ENCODE results near the gene SARDH.

SARDH gene

DNA sequence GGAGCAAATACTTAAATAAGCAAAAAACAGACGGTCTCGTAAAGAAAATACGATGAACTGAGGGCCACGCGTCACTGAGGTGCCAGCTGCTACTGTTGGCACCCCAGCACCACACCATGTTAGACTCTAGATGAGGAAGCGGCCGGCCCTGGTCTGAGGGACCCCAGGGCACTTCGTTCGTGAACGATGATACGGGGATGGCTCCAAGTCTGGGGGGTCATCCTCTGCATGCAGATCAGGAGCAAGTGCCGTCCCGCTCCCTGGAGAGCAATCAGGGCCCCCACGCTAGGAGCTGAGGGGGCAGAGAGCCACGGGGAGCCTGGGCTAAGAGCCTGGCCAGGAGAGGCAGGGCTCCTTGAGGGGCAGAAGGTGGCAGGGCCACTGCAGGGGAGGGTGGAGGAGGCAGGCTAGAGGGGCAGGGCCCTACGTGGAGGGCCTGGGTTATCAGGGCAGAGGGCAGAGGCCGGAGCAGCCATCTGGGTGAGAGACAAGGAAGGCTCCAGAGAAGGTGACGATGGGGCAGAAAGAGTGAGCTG lies 24.1 kb downstream of the SARDH start:
- no peak for DNase-seq (ENCODE audit: low read depth)

DNA sequence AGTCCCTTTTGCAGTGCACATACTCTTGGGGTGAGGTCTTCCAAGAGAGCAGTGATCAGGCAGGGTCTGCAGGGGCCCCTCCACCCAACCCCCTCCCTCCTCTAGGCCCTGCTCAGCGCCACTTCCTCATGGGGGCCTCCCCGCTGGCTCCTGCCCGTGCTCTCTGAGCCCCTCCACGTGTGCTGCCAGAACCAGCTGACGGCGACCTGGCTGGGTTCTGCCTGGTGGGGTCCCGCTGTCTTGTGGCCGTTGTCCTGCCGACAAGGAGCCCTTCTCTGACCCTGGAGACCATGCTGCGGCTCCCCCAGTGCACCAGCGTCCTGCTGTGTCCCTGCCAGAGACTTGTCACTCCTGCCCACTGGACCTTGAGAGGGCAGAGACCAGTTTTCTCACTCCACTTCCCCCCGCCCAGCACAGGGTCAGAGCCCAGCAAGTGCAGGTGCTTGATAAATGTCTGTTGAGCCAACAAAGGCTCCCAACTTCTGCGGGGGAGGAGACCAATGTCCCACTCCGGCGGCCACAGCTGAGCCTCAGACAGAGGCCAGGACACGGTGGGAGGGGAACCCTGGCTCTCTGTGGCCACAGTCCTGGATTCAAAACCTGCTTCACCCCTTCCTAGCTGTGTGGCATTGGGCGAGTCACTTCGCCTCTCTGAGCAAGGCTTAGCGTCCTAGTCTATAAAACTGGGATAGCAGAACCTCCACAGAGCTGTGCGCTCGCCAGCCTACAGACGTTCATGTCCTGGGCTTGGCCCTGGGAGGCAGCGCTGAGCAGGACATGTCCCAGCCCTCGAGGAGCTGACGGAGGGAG lies 24.8 kb downstream of the SARDH start:
- no peak for DNase-seq (ENCODE audit: low read depth)

DNA sequence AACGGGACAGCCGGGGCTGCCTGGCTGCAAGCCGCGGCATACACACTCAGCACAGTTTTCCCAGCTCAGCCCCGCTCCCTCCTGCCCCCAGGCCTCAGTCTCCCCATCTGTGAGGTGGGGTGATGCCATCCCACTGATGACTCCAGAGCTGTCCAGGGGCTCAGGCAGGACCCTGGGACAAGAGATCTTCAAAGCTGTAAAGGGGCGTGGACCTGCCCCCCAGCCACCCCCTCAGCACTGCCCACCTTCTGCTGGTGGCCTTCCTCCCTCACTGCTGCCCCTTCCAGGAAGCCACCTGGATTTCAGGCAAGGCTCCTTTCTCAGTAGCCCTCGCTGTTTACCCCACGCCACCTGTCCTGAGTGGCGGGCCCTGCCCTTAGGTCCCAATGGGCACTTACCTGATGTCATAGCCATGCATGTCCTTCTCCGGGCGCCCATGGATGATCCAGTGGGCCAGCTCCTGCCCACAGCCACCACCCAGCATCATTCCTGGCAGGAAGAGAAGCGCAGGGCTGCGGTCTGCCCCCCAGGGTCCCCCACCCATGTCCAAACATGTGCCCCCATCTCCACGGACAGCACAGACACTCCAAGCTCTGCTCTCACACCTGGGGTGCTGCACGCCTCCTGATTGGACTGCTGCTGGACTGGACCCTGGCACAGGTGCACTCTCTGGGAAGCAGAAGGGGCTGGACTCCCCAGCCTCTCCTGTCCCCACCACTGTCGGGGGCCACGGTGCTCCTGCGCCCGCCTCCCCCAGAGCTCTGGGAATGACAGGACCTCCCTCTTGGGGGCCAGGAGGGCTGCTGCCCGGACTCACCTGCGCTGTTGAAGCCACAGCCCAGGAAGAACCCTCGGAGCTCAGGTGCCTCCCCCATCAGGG lies 25.7 kb downstream of the SARDH start:
- DNase-seq (ENCODE audit: low read depth) = no peak

DNA sequence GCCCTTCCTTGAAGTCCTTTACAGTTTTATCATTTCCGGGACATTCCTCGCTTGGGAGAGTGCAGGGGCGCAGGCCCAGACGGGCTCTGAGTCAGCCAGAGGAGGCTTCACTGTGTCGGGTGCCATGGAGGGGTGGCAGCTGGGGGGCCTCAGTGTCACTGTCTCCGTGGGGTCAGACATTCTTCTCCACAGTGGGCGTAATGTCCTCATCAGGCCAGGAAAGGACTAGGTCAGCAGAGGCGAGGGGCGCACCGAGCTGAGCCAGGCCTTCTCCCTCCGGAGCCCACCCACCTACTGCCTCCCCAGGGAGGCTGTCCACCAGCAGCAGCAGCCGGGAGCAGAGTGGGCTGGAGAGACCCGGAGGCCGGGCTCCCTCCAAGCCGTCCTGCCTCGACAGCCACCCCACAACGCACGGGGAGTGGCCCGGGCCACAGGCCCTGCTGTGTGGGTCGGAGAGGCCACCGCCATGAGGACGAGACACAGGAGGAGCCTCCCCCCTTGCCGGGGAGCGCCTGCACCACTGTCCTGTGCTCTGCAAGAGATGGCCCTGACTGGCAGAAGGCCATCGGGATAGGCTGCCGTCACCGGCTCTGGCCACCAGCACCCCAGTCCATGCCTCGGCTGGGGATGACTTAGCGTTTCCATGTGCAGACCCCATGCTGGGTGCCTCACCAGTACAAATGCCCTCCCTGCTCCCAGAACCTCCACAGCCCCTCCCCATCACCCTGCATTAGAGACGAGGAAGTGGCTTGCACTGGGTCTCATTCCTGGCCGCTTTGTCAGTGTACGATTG lies 26.5 kb downstream of the SARDH start:
- no peak for DNase-seq (ENCODE audit: low read depth)

DNA sequence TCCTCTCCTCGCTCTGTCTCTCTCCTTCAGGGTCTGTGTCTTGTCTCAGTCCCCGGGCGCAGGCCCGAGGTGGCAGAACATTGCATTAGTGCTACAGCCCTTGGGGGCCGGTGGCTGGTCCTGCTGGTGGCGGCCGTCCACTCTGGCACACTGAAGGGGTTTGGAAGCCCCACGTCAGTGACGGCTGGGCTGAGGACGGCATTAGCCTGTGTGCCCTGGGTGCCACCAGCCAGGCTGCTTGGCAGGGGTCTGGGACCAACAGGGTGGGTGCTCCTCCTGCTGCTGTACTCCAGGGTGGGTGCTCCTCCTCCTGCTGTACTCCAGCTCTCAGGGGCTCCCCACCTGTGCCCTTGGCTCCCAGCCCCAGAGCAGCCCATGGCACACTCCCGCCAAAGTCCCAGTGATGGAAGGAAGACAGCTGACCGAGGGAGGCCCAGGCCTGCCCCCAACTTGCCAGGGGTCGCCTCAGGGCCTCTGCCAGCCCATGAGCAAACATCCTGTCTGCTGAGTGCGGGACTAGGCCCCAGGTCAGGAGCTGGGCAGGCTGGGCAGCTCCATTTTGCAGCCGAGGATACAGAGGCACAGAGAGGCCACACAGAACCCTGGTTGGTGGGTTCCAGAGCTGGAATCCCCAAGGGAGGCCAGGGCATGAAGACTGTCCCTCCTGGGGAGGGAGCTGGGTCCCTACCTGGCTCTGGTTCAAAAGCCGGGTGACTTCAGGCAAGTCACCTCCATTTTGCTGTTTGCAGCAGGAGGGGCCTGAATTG lies 27.3 kb downstream of the SARDH start:
- DNase-seq (ENCODE audit: low read depth) = no peak

DNA sequence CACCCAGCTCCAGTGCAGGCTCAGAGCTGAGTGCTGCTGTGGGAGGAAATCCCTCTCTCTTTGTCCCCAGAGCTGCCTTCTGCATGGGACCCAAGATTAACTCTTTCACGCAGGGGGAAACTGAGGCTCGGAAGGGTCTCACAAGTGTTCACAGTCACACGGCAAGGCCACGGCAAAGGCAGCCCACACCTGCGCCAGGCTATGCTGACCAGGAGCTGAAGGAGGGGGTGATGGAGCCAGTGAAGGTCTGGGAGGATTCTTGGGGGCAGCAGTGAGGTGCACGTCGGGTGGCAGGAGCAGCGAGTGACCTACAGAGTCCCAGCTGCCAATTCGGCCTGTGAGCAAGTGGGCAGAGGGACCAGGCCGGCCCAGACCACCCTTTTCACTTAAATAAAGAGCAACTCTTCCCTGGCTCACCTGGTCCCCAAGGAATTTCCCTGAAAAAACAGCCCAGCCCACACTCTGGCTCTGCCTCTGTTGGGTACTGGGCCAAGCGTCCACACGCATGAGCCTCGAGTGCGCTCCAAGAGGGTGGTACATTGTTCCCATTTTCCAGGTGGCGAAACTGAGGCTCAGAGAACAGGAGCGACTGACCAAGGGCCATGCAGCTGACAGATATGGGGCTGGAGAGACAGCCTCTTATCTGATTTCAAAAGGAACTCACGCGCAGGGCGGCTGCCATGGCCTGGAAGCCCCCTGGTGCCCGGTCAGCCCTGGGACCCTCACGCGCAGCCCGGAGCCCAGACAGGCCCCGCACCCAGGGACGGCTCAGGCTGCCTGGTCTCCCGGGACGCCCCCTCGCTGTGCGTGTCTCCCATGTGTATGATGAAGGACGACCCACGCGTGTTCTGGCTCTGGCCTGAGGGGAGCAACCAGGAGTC lies 28.2 kb downstream of the SARDH start:
- no peak for DNase-seq (ENCODE audit: low read depth)

DNA sequence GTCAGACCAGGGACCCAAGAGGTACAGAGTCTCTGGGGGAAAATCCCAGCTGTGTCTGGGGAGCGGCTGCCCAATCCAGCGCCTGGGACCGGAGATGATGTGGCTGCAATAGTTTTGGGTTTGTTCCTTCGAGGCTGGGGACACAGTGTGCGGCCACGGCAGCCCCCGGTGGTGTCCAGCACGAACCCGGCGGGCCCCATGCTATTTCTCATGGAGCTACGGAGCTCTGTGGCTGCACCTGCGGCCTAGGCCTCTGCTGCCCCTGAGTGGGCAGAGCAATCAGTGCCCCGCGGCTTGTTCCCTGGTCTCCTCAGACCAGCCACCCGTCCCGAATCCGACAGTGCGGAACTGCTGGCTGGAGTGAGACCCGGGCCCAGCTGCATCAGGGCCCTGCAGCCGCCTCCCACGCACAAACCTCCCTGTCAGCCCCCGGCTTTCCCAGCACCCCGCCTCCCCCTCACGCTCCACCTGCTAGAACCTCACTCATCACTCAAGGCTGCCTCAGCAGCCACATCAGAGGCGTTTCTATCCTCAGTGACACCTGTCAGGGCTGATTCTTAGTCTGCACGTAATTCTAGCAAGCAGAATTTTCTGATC lies 29.0 kb downstream of the SARDH start:
- no peak for DNase-seq (ENCODE audit: low read depth)

DNA sequence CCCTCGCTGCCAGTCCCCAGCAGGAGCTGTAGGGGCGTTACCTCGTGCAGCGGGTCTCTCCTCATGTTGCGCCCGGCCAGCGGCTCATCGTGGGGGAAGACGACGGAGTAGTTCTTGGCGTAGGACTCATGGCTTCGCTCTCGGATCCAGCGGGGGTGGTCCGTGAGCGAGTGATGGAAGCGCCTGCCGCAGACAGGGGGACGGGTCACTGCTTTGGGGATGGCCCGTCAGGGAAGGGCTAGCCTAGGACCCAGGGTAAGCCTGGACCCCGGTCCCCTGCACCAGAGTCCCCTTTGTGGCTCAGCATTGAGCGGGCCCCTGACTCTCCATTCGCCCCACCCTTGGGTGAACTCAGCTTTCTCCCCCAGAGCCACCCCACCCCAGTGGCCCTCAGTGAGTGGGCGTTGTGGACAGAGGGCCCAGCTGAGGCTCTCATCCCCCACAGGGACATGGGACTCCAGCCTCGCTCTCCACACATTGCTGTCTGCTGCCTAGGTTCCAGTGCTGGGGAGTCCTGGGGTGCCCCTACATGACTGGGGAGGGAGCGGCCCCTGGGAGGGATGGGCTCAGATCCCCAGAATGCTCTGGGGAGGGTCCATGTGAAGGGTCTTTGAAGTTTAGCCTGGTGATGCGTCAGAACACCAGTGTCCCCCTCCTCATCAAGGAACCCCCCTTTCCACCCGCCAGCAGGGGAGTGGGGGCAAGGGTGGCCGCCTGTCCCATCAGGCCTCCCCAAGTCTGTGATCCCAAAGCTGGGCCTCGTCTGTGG lies 29.7 kb downstream of the SARDH start:
- no peak for DNase-seq (ENCODE audit: low read depth)

DNA sequence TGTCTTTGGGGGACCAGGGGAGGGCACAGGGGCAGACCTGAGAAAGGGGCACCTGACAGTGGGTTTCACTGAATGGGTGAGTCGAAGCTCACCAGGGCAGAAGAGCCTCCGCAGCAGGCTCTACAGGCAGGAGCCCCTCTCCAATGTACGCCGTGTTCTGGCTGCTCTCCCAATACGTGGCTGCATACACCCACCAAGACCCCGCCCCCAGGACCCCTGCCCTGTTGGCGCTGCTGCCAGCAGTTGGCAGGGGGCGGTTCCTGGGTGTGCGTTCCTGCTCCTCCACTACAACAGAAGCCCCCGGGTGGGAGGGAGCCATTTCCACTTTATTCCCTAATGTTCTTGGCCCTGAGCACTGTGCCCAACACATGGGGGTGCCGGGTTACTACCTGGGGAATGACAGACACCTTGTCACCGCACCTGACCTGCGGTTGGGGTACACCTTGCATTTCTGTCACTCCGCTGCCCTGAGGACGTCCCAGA lies 30.3 kb downstream of the SARDH start:
- no peak for DNase-seq (ENCODE audit: low read depth)

DNA sequence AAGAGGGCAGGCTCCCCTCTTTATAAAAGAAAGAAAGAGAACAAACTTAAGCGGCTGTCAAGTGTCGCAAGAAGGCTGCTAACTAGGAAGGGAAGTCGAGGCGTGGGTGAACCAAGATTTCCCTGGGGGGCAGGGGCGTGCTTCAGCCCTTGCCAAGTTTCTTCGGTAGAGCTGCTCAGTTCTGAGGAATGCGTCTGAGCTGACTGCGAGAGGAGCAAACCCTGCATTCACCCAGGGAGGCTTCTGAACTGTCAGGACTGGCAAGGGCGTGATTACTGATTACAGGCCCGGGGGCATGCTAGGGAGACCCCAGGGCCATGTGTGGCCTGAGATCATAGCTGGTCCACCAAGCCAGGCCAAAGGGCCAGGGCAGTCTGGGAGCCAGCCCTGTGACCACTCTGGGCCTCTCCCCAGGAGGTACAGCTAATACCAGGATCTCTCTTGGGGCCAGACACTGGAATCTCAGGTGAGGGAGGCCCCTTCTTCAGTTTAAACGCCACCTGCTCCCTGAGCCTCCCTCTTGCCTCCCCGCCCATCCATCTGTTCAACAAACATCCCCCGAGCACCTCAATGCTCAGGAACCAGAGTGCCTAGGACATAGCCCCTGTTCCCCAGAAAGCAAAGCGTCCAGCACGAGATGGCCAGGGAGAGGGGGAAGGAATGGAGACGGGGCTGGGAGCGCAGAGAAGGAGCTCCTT lies 30.9 kb downstream of the SARDH start:
- no peak for DNase-seq (ENCODE audit: low read depth)

DNA sequence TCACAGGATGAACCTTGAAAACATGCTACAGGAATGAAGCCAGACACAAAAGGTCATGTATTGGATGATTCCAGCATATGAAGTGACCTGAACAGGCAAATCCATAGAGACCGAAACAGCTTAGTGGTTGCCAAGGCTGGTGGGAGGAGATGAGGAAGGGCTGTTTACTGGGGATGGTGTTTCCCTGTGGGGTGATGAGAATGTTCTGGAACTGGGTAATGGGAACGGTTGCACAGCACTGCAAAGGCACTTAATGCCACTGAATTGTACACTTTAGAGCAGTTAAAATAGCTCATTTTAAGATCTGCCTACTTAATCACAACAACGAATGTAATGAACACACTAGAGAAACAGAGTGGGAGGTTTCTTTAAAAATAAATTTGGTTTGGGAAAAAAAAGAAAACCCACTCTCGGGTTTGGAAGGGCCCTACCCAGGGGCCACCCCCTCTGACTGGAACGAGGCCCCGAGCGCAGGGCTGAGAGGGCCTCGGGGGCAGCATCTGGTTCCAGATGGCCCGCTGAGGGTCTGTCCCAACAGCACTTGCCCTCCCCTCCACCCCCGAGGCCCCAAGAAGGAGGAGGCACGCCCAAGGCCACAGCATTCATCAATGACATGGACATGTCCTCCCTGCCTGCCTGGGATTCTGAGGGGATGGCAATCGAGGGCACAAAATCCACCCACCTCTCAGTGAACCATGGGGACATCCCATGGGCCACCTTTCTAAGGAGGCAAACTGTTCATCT lies 31.7 kb downstream of the SARDH start:
- DNase-seq (ENCODE audit: low read depth) = no peak

DNA sequence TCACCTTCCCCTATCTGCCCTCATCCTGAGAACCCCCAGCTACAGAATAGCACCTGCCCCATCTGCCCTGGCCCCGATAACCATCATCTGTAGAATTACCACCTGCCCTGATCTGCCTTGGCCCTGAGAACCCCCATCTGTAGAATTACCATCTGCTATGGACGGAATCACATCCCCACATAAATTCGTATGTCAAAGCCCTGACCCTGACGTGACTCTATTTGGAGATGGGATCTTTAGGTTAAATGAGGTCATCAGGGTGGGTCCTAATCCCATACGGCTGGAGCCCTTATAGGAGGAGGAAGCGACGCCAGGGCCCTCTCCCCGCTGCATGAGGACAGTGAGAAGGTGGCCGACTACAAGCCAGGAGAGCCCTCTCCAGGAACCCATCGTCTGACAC lies 32.6 kb downstream of the SARDH start:
- DNase-seq (ENCODE audit: low read depth) = no peak

DNA sequence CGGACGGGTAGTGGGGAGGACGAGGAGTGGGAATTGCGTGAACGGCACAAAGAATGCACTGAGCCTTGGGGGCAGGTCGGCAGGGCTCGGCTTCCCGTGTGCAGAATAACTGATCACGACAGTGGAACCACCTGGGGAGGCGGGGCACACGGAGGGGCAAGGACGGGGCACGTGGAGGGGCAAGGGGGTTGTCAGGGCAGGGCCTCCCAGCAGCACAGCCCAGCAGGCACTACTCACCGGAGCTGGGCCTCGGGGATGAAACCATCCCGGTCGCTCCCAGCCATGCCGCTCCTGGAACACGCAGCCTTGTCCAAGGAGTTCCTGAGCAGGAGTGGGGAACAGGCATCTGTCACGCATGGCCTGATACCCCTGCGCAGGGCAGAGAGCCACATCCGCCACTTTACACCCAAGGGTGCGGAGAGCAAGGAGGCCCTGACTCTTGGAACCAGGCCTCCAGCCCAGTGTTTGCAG lies 33.4 kb downstream of the SARDH start:
- DNase-seq (ENCODE audit: low read depth) = no peak

DNA sequence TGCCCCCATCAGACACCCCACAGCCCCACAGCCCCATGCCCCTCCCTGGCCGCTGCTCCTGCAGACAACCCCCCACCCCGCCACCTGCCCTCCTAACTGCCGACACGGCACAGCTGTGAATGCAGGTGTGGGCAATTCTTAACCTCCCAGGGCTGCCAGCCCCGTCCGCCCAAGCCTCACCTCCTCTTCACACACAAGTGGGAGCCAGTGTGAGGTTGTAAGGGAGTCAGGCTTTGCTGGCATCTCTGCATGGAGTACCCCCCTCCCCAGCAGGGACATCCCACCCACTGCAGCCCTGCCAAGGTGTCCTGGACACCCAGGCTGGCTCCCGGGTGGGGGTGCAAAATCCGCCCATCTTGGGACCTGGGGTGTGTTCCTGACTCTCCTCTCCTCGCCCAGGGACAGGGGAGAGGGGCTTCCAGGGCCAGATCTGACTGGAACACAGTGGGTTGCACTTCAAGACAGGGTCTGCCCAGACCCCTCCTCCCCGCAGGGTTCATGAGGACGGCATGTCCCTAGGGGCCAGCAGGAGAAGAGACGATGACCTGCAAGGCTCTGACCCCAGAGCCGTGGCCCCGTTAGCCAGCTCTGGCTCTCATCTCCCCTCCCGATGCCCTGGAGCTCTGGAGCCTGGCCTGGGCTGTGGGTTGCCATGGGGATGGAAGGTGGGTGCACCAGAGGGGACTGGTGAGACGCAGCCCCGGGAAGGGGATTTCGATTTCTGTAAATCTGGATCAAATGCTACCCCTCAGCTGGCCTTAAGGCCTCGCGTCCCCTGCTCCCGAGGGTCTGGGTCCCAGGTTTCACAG lies 34.4 kb downstream of the SARDH start:
- no peak for DNase-seq (ENCODE audit: low read depth)

DNA sequence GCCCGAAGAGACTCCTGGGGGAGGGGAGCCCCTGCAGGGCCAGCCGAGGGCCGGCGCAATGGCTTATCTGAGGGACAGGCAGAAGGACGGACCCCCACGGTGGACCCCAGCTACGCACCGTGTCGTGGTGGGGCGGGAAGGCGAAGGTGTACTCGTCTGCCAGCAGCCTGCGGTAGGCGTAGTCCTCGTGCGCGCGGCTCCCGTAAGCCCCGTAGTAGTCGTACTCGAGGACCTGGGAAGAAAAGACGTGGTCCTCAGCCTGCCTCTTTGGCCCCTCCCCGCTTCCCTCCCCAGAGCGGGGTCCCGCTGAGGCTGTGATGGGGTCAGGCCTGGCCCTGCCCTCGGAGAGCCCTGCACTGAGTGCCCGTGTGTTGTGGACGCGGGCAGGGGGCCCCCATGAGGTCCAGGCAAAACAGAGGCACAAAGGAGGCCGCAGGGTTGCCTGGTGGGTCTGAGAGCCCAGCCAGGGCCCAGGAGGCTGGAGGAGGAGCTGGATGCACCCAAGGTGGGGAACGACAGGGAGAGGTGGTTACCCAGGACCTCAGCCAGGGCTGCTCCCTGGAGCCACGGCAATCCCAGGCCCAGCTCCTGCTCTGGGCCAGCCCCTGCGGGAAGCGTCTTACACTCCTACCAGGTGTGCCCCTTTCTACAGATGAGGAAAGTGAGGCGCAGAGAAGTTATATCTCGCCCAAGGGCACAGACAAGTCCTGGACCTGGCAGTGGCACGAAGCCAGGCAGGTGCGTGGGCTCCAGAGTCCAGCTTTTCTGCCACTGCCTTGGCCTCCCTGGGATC lies 35.2 kb downstream of the SARDH start:
- DNase-seq (ENCODE audit: low read depth) = no peak
